WI38 (cell line): ENCODE results near the gene SLC45A1.

Experiments used
- H3K4me3 ChIP-seq: 2 replicates; pipeline ENCODE4 v1.5.1; 2011; ENCODE audit warnings: low read depth, mild to moderate bottlenecking, control low read depth, low read length
- TF ChIP-seq, protein P1 (sequence below): IDR thresholded peaks from 2 replicates; pipeline ENCODE4 v1.5.1; 2012; ENCODE audit warnings: low read depth, mild to moderate bottlenecking, control low read depth, low read length

SLC45A1 gene

DNA sequence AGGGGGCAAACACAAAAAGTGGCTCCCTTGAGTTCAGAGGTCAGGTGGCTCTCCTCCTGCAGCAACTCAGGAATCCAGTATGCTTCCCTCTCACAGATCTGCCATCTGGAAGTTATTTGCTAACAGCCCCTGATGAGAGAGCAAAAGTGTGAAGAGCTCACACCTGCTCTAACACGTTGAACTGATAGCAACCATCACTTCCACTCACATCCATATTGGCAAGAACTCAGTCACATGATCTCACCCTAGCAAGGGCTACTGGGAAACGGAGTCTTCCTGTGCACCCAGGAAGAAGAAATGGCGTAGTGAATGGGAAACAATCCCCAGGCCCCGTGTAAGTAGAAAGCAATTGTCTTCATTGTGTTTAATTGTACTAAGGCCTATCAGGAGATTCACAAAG lies 20.7 kb upstream of the SLC45A1 start:
- H3K4me3 ChIP-seq, result no peak overlapping the region
- TF ChIP-seq, protein P1, sequence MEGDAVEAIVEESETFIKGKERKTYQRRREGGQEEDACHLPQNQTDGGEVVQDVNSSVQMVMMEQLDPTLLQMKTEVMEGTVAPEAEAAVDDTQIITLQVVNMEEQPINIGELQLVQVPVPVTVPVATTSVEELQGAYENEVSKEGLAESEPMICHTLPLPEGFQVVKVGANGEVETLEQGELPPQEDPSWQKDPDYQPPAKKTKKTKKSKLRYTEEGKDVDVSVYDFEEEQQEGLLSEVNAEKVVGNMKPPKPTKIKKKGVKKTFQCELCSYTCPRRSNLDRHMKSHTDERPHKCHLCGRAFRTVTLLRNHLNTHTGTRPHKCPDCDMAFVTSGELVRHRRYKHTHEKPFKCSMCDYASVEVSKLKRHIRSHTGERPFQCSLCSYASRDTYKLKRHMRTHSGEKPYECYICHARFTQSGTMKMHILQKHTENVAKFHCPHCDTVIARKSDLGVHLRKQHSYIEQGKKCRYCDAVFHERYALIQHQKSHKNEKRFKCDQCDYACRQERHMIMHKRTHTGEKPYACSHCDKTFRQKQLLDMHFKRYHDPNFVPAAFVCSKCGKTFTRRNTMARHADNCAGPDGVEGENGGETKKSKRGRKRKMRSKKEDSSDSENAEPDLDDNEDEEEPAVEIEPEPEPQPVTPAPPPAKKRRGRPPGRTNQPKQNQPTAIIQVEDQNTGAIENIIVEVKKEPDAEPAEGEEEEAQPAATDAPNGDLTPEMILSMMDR, result no peak

DNA sequence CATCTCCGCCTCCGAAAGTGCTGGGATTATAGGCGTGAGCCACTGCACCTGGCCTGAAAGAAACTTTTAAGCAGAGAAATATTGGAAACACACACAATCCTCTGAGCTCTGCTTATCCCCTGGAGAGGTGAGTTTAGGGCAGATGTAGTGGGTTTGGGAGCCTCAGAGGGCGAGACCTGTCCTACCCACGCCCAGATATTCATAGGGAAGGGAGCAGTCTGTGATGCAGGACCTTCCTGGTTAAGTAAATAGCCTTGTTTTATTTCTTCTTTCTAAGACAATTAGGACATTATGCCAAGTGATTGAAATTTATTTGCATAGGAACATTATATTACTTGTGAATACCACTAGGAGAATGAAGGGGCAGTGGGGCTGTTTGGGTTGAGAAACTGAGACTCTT lies 18.0 kb upstream of the SLC45A1 start:
- TF ChIP-seq, protein P1, result no peak
- no peak overlapping the region for H3K4me3 ChIP-seq

DNA sequence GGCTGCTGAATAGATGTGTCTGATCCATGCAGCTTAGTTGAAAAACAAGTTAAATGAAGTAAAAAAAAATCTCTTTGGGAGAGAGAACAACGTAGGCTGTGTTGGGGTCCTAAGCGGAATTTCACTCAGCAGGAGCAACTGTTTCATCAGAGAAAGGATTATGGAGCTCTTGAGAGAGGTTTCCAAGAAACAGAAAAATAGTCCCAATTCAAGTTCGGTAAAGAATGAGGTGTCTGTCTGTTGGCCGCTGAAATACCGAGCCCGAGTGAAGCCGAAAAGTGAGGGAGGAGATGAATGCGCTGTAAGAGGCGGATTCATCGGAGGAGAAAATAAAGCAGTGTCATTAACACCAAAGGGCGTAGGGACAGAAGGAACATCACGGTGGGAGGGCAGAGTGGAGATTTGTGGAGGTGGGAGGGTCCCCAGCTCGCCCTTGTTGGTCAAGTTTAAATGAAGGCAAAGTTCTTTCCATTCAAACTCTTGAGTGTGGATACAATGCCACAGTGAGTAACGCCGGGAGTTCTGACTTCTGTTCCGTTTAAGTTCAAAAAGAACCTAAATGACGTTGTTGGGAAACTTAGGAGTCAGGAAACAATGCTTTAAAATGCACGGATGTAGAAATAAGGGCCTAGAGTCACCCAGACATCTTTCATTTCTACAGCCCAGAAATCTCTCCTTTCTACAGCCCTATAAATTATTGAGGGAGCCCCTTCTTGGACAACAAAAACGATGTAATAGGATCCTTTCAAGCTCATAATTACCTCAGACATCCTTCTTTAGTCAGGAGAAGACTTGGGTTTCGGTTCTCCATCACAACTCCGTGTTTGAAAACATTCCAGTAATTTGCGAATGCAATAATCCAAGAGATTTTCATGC lies 15.6 kb upstream of the SLC45A1 start:
- TF ChIP-seq, protein P1, result no peak
- H3K4me3 ChIP-seq, result no peak overlapping the region

DNA sequence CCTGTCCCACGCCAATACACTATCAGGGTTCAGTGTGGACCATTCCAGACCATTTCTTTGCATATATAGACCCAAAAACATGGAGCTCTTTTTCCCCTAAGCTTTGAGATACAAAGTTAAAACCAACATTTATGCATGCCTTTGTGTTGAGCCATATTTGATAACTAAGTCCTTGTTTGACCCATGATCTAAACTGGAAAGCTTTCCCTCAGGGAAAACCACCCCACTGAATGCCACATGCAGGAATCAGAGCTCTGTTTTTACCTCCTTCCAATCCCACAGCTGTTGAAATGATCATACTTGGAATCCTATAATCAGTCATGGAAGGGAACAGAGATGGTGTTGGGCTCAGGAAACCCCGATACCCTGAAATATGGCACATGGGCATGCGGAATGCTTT lies 14.8 kb upstream of the SLC45A1 start:
- no peak overlapping the region for H3K4me3 ChIP-seq
- TF ChIP-seq, protein P1, result no peak

DNA sequence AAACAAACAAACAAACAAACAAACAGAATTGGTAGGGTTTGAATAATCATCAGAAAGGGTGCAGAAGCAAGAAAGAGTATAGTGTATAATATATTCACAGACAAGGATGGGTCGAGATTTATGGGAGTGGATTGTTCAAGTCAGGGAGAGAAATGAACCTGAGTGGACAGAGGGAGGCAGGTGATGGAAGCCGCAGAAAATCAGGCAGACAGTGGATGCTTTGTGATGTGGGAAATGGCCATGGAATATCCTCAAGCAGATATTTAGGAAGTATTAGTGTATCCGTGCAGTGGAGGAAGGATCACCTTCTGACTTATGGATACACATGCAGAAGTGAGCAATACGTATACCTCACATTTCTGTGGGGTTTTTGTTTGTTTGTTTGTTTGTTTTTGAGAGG lies 14.0 kb upstream of the SLC45A1 start:
- no peak overlapping the region for H3K4me3 ChIP-seq
- TF ChIP-seq, protein P1, result no peak

DNA sequence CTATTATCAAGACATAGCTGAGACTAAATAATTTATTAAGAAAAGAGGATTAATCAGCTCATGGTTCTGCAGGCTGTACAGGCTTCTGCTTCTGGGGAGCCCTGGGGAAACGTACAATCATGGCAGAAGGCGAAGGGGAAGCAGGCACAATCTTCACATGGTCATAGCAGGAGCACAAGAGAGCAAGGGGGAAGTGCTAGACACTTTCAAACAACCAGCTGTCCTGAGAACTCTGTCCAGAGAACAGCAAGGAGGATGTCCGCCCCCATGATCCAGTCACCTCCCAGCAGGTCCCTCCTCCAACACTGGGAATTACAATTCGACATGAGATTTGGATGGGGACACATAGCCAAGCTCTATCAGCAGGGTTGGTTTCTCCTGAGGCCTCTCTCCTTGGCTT lies 10.3 kb upstream of the SLC45A1 start:
- TF ChIP-seq, protein P1, result no peak
- no peak overlapping the region for H3K4me3 ChIP-seq

DNA sequence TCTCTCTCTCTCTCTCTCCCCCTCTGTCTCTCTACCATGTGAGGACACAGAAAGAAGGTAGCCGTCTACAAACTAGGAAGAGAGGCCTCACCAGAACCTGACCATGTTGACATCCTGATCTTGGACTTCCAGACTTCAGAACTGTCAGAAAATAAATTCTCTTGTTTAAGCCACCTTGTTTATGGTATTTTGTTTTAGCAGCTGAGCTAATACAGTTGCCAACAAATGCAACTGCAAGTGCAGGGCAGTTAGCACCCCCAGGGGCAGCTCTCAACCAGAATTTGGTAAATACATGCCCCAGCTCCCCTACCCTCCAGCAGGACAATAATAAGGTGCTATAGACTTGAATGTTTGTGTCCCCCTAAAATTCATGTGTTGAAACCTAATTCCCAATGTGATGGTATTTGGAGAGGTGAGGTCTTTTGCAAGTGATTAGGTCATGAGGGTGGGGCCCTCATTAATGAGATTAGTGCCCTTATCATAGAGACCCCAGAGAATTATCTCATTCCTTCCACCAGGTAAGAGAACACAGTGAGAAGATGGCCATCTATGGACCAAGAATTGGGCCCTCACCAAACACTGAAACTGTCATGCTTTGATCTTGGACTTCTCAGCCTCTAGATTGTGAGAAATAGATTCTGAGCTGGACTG lies 6.7 kb upstream of the SLC45A1 start:
- TF ChIP-seq, protein P1, result no peak

More for the DNA sequence above, 6.7 kb upstream of the SLC45A1 start:
- no peak overlapping the region for H3K4me3 ChIP-seq
